D341Med (cell line): ENCODE results near the gene TAF7L.
"Not testable (repeated sequence)": the region's sequence is repeated elsewhere in the genome, so short reads cannot be mapped to it uniquely, and the experiment has no call there.

Experiments
- DNase-seq: peaks from one replicate; pipeline ENCODE4 v3.0.0; 2012; ENCODE audit warnings: low spot score

TAF7L gene

DNA sequence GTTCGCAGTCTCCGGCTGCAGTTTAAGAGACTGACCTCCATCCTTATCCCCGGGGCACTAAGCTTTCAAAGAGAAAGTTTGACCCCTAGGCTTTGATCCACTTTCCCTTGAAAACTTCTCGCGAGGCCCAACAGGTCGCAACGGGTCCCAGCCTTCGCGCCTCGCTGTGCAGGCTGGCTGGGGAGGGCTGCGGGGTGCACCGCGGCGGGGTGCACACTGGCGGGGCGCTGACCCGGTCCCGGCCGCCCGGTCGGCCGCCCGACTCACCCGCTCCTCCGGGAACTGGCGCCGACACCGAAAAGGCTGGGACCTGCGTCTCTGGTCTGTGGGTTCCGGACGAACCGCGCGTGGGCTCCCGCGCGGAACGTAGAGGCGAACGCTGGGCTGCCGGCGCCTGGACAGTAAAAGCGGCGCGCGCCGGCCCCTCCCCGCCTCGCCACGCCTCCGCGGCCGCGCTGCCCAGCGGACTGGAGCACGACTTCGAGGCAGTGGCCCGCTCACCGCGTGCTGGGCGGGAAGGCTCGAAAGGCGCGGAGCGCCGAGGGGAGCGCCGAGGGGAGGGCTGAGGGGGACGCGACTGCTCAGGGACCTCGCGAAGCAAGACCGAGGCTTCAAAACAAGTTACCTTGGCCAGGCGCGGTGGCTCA is at the start of gene TAF7L:
TAF7L (minus strand) TSS at position 378 of the 647 bp plus-strand sequence. CDS start 3,791 bp downstream, outside the sequence.
- DNase-seq, result no peak

DNA sequence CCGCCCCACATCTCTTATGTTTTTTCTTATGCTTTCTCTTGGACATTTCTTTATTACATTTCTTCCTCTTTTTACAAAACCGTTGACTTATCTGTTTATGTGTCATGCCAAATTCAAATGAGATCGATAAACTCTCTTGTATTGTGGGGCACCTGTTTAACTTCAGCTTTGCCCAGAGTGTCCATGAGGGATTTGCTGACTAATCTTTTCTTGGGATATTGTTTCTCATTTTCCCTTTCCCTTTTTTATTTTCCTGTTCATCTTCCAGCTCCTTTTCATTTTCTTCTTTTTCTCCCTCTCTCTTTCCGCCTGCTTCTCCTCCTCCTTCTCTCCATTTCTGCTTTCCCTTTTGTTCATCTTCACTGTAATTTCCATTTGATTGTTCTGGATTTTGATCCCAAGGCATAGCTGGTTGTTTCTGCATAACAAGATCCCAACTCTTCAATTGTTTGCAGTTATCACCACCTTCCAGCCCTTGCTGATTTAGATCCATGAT is 46.7 kb upstream of the TAF7L start:
- no peak for DNase-seq

GRCh38 chrX:101334310-101334709 is 43.2 kb upstream of the TAF7L start:
- not testable (repeated sequence) for DNase-seq

DNA sequence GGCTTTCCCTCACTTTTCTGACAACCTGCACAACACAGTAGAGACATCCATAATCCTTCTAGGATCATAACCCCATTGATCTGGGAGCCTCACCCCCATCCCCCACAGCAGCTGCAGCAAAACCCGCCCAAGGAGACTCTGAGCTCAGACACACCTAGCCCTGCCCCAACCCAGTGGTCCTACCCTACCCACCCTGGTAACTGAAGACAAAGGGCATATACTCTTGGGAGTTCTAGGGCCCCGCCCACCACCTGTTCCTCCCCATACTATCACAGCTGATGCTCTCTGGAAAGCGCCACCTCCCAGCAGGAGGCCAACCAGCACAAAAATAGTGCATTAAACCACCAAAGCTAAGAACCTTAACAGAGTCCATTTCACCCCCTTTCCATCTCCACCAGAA is 35.5 kb upstream of the TAF7L start:
- DNase-seq, result not testable (repeated sequence)

GRCh38 chrX:101303790-101304189 is 12.7 kb upstream of the TAF7L start:
- DNase-seq, result no peak

GRCh38 chrX:101295603-101296002 is 4.5 kb upstream of the TAF7L start:
- not testable (repeated sequence) for DNase-seq

GRCh38 chrX:101287402-101287801 is 3.7 kb downstream of the TAF7L start:
- DNase-seq, result no peak

GRCh38 chrX:101276238-101276637 is 14.9 kb downstream of the TAF7L start:
- no peak for DNase-seq

GRCh38 chrX:101274198-101274597 is 16.9 kb downstream of the TAF7L start:
- no peak for DNase-seq

GRCh38 chrX:101265869-101266428 is 25.2 kb downstream of the TAF7L start:
- DNase-seq, result no peak

- DNase-seq, result no peak
Observed at GRCh38 chrX:101263766-101264165, 27.4 kb downstream of the TAF7L start.

GRCh38 chrX:101262590-101262989 is 28.5 kb downstream of the TAF7L start:
- DNase-seq, result no peak

DNA sequence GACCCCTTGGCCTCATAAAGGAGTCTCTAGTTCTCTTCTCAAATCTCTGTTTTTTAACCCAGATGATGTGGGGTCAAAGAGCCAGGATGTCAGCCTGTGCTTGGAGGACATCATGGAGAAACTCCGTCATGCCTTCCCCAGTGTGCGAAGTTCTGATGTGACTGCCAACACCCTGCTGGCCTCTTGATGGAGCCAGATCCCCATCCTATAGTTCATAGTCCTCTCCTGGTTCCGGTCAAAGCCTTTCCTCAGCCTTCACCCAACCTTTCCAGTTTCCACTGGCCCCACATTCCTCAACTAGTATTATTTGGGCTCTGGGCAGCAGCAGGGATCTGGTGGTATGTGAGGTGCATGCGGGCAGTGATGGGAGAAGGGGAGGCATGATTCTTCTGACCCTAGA is 30.7 kb downstream of the TAF7L start:
- no peak for DNase-seq

DNA sequence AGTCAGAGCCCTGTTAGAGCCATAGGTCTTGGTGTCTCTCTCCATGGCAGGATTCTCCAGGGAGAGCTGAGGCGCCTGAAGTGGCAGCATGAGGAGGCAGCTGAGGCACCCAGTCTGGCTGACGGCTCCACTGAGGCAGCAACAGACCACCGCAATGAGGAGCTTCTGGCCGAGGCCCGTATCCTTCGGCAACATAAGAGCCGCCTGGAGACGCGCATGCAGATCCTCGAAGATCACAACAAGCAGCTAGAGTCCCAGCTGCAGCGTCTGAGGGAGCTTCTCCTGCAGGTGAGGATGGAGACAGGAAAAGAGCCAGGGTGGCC is 32.9 kb downstream of the TAF7L start:
- DNase-seq, result no peak

GRCh38 chrX:101257448-101258258 is 33.5 kb downstream of the TAF7L start:
- no peak for DNase-seq

- no peak for DNase-seq
Observed at GRCh38 chrX:101252634-101253033, 38.5 kb downstream of the TAF7L start.

DNA sequence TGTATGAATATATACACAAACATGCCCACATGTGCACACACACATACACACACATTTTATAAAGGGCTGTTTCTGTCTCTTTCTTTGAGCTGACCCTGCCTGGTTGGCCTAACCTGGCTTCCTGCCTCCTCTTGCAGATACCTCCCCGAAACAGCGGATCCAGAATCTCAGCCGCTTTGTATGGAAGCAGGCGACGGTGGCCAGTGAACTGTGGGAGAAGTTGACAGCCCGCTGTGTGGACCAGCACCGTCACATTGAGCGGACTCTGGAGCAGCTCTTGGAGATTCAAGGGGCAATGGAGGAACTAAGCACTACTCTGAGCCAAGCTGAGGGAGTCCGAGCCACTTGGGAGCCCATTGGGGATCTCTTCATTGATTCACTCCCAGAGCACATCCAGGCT is 49.6 kb downstream of the TAF7L start:
- DNase-seq, result no peak

DNA sequence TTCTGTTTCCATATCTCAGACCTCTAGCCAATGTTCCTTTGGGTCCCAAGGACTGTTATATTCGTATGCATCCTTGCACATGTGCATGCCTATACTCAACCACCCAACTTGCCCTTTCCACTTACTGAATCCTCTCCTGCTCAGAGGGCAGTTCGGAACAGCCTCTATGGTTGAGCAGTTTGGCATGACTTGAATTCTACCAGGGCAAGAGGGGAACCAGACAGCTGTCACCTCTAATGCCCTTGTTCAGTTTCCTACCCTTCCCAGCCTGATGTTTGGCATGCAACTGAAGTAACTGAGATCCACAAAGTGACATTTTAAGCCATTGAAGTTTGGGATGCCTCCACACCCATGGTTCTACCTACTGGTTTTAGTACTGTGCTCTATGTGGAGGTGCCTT is 54.1 kb downstream of the TAF7L start:
- DNase-seq, result no peak

- no peak for DNase-seq
Observed at GRCh38 chrX:101232316-101232715, 58.8 kb downstream of the TAF7L start.

GRCh38 chrX:101231080-101231479 is 60.1 kb downstream of the TAF7L start:
- DNase-seq, result no peak

DNA sequence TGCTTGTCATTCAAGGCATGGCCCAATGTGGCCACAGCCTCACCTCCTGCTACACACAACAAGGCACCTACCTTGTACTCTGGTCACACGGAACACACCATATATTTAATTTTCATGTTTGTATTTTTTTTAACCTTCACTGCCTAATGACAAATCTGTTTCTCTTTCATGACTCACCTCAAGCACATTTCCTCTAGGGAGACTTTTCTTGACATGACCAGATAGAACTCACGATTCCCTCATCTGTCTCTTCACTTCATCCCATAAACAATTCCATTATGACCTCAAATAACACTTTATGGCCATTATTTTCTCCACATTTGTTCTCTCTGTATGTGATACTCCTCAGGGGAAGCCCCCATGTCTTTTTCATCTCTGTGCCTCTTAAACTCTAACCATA is 60.5 kb downstream of the TAF7L start:
- DNase-seq, result no peak

GRCh38 chrX:101229170-101229569 is 62.0 kb downstream of the TAF7L start:
- DNase-seq, result no peak

DNA sequence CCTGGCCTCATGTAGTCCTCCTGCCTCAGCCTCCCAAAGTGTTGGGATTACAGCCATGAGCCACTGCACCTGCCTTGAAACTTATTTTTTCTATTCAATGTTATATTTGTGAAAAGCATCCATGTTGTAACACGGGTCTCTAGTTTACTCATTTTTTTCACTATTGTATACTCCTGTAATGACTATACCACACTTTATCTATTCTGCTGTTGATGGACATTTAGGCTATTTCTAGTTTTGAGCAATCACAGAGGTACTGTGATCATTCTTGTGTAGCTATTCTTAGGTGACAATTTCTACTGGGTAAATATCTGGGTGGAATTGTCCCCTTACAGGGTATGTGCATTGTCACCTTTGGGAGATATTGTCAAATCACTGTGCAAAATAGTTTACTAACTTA is 67.9 kb downstream of the TAF7L start:
- no peak for DNase-seq
